Measurements from ENCODE around the gene TRPM2.

DNA sequence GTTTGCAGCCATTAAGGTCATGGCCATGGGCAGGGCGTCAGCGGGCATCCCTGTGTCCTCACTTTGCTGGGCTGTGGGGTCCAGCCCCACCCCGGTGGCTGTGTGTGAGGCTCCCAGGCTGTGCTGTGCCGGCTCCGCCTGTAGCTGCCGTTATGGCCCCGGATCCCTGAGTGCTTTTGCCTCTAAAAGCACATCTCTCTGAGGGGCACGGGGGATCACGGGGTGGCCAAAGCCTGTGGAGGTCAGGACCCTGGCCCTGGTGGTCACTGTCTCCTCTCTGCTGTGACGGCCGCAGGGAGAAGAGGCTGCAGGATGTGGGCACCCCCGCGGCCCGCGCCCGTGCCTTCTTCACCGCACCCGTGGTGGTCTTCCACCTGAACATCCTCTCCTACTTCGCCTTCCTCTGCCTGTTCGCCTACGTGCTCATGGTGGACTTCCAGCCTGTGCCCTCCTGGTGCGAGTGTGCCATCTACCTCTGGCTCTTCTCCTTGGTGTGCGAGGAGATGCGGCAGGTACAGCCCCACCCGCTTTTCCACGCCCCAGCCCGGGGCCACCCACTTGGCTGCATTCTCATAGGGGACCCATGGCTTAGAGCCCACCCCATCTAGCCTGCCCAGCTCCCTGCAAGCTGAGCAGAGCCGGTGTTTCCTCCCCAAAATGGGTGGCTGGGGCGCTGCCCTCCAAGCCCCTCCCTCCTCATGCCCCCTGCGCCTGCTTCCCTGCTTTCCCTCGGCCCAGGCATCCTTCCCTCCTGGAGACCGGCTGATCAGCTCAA lies 48.2 kb downstream of the TRPM2 start:
- TF ChIP-seq, protein P1, sequence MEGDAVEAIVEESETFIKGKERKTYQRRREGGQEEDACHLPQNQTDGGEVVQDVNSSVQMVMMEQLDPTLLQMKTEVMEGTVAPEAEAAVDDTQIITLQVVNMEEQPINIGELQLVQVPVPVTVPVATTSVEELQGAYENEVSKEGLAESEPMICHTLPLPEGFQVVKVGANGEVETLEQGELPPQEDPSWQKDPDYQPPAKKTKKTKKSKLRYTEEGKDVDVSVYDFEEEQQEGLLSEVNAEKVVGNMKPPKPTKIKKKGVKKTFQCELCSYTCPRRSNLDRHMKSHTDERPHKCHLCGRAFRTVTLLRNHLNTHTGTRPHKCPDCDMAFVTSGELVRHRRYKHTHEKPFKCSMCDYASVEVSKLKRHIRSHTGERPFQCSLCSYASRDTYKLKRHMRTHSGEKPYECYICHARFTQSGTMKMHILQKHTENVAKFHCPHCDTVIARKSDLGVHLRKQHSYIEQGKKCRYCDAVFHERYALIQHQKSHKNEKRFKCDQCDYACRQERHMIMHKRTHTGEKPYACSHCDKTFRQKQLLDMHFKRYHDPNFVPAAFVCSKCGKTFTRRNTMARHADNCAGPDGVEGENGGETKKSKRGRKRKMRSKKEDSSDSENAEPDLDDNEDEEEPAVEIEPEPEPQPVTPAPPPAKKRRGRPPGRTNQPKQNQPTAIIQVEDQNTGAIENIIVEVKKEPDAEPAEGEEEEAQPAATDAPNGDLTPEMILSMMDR (IDR thresholded peaks at IDR 0.05), result no peak
- TF ChIP-seq POLR2A (IDR thresholded peaks at IDR 0.05), result no peak
